Measurements from ENCODE around the gene ATP4B.

- TF ChIP-seq, protein P1, sequence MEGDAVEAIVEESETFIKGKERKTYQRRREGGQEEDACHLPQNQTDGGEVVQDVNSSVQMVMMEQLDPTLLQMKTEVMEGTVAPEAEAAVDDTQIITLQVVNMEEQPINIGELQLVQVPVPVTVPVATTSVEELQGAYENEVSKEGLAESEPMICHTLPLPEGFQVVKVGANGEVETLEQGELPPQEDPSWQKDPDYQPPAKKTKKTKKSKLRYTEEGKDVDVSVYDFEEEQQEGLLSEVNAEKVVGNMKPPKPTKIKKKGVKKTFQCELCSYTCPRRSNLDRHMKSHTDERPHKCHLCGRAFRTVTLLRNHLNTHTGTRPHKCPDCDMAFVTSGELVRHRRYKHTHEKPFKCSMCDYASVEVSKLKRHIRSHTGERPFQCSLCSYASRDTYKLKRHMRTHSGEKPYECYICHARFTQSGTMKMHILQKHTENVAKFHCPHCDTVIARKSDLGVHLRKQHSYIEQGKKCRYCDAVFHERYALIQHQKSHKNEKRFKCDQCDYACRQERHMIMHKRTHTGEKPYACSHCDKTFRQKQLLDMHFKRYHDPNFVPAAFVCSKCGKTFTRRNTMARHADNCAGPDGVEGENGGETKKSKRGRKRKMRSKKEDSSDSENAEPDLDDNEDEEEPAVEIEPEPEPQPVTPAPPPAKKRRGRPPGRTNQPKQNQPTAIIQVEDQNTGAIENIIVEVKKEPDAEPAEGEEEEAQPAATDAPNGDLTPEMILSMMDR (IDR thresholded peaks at IDR 0.05; ENCODE audit: low read length): no peak
- TF ChIP-seq EZH2 (optimal IDR thresholded peaks at IDR 0.05; ENCODE audit: low read depth, low read length) (no peak), EZH2phosphoT487 (IDR thresholded peaks at IDR 0.05; ENCODE audit: low read length) (no peak)
These were observed 9.9 kb upstream of the ATP4B start for GRCh38 chr13:113667771-113668490.

Measured in MM.1S (cell line).